ENCODE data around the gene TMEM87A.

DNA sequence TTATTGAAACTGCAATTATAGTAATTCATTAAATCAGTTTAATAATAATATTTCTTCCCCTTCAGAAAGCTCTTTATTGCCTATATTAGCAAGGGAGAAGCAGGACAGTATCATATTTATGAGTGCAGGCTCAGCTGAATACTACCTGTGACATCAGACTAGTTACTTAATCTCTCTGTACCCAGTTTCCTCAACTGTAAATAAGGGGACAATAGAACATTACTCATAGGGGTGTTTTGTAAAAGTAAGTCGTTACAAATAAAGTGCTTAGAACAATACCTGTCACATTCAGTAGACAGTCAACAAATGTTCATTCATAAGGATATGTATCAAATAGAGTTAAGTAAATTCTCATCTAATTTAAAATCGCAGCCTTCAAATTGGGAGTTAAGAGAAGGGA, 53.0 kb downstream of the TMEM87A start:
- TF ChIP-seq, protein P1, sequence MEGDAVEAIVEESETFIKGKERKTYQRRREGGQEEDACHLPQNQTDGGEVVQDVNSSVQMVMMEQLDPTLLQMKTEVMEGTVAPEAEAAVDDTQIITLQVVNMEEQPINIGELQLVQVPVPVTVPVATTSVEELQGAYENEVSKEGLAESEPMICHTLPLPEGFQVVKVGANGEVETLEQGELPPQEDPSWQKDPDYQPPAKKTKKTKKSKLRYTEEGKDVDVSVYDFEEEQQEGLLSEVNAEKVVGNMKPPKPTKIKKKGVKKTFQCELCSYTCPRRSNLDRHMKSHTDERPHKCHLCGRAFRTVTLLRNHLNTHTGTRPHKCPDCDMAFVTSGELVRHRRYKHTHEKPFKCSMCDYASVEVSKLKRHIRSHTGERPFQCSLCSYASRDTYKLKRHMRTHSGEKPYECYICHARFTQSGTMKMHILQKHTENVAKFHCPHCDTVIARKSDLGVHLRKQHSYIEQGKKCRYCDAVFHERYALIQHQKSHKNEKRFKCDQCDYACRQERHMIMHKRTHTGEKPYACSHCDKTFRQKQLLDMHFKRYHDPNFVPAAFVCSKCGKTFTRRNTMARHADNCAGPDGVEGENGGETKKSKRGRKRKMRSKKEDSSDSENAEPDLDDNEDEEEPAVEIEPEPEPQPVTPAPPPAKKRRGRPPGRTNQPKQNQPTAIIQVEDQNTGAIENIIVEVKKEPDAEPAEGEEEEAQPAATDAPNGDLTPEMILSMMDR (IDR thresholded peaks at IDR 0.05), result no peak
- no peak for TF ChIP-seq POLR2A (IDR thresholded peaks at IDR 0.05)

Data from thyroid gland (tissue), 4 donors.